GM10248 (cell line): ENCODE results near the gene AP4M1.

ENCODE experiments used
- CTCF ChIA-PET: fragments of 300-600 bp; sonication (Branson Sonifier 250); formaldehyde crosslinking; extraction: SDS; loops from one replicate; lab custom pipeline; 2021; ENCODE audit warnings: antibody characterized with exemption; lab: Yijun Ruan, JAX
- POLR2A ChIA-PET: fragments of 350-650 bp; sonication (Branson Sonifier 250); formaldehyde crosslinking; extraction: SDS; loops from one replicate; lab custom pipeline; 2020; ENCODE audit warnings: antibody characterized with exemption; lab: Yijun Ruan, JAX
- DNase-seq: peaks from one replicate; pipeline ENCODE4 v3.0.0; 2012; ENCODE audit errors: extremely low spot score
- TF ChIP-seq, protein P1 (sequence below): IDR thresholded peaks from 2 replicates; pipeline ENCODE4 v1.5.1; 2012; ENCODE audit warnings: mild to moderate bottlenecking, low read depth; ENCODE audit errors: extremely low read depth, missing control alignments, control extremely low read depth

Gene AP4M1

DNA sequence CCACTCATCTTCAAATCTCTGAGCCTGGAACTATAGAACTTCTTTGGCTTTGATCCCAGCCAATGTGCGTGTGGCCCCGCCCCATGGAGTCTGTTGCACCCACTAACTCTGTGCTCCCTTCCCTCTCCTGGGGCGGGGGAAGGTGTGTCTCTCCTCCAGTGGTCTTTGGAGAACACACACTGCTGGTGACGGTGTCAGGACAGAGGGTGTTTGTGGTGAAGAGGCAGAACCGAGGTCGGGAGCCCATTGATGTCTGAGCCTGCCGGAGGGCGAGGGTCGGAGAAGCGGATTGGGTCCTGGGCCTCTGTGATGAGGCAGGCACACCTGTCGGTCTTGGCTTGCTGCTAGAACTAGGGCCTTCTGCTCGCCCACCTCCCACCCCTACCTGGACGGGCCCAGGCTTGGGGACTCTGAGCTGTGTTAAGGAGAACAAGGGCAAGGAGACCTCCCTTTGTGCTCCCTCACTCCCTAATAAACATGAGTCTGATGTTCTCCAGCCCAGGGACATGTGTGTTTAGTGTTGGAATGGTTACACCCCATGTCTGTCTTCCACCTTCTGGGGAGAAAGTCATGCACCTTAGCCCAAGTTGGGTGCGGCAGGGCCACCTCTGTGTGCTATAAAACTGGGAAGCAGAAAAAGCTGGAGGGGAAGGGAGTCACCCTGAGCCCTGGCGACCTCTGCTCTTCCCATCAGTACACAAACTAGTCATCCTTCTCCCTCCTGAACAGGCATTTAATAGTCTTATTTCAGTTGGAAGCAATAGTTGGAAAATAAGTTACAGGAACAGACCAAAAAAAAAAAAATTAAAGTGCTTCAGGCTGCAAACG is 52.5 kb downstream of the AP4M1 start:
- ChIA-PET CTCF (interaction anchor here (1.3 to 3.9 kb wide), 2 partner anchors 14 to 22 kb away, joined by 3 to 24 read pairs; no protein-coding TSS in a partner anchor), POLR2A (no interaction called here)
- no peak for DNase-seq
- TF ChIP-seq, protein P1, sequence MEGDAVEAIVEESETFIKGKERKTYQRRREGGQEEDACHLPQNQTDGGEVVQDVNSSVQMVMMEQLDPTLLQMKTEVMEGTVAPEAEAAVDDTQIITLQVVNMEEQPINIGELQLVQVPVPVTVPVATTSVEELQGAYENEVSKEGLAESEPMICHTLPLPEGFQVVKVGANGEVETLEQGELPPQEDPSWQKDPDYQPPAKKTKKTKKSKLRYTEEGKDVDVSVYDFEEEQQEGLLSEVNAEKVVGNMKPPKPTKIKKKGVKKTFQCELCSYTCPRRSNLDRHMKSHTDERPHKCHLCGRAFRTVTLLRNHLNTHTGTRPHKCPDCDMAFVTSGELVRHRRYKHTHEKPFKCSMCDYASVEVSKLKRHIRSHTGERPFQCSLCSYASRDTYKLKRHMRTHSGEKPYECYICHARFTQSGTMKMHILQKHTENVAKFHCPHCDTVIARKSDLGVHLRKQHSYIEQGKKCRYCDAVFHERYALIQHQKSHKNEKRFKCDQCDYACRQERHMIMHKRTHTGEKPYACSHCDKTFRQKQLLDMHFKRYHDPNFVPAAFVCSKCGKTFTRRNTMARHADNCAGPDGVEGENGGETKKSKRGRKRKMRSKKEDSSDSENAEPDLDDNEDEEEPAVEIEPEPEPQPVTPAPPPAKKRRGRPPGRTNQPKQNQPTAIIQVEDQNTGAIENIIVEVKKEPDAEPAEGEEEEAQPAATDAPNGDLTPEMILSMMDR = no peak

DNA sequence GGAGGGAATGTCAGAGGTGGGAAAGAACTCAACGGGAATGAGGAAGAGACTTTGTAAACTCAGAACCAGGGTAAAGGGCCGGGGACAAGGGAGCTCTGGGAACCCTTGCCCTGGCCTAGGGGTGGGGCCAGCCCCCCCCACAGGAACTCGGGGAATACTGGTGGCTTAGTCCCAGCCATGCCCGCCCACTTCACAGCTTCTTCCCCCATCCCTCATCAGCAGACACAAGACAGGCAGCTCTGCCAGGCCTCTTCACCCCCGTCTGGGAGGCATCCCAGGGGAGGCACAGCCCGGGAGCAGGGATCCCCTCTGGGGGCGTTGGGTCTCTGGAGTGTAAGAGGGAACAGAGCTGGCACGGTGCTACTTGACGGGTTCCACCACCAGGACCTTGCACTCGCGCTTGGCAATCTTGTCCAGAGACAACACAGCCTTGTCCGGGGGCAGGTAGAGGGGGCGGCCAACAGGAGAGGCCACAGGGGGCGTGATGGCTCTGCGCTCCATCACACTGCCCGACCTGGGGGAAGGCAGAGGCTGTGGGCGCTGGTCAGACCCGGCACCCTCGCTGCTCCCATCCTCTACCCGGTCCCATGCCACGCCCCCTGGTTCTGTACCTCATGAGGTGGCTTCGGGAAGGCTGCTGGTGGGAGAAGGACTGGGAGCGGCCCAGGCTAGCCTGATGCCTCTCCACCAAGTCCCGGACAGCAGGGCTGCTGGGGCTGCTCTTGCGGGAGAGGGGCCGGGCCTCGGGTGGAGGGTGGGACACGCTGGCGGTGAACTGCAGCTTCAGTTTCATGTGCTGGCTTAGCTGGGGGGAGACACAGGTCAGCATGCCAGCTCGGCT is 53.4 kb downstream of the AP4M1 start:
- TF ChIP-seq, protein P1 = no peak
- POLR2A ChIA-PET = no interaction called here
- CTCF ChIA-PET = interaction anchor here (0.9 to 3.9 kb wide), 3 partner anchors 20 to 35 kb away, joined by 3 to 24 read pairs (median 3); no protein-coding TSS in a partner anchor
- no peak for DNase-seq

DNA sequence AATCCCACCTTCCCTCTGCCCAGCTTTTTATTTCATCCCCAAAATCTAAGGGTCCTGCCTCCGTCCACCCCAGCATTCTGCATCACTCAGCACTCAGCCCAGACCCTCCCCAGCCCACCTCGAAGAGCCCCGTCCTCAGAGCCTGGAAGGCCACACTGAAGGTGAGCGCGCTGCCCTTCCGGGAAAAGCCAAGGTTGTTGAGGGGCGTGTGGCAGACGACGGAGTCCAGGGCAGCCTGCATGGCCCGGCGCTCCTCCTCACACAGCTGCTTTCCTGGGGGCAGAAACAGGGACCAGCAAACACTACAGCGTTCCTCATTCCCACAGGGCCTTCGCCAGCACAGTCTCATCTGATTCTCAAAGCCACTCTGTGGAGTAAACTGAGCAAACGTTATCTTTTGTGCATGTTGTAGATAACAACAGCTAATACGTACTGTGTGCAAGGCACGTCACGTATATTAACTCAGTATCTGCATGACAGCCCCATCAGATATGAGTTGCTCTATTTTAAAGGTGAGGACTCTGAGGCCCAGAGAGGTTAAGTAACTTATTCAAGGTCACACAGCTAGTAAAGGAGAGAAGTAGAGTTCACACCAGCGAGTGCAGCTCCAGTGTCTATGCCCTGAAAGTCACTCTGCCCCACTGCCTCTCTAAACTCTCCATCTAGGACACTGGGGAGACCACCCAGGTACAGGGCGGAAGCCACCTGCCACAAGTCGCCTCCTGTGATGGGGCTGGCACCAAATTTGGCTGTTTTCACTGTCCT is 54.3 kb downstream of the AP4M1 start:
- ChIA-PET CTCF (interaction anchor here (0.9 to 3.9 kb wide), 5 partner anchors 10 to 64 kb away, joined by 3 to 24 read pairs (median 3); partner anchors contain the start of gene PVRIG), POLR2A (no interaction called here)
- TF ChIP-seq, protein P1 = no peak
- DNase-seq = no peak

DNA sequence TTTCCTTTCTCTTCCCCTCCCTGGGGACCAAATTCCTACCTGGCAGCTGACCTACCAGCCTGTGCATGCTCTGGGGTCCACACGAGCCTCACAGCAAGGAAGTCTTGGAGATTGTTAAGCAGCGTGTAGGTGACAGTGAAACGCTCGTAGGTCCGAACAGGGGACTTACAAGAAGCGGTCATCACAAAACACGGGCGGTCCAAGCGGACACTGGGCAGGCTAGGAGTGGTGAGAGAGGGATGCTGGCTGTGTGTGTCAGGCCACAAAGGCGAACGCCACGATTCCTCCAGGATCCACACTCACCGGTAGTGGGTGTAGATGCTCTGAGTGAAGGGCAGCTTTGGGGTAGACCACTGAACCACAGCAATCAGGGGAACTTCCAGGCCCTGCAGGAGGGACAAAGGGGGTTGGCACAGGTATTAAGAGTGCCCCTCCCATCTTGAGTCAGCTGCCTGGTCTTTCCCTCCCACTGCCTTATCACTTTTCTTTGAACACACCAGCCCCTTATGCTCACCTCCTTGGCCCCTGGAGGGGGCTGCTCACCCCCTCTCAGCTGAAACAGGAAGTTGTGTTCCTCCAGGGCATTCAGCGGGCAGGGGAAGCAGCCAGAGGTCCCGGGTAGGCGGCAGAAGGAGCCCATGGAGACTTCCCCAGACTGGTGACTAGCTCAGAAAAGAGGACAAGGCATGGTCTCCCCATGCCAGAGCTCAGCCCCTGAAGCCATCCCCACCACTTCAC is 55.1 kb downstream of the AP4M1 start:
- DNase-seq = peak; percentile 28
- POLR2A ChIA-PET = interaction anchor here (0.8 kb wide), 1 partner anchor 8 kb away, joined by 3 read pairs; the partner anchor contains the start of gene LAMTOR4
- CTCF ChIA-PET = interaction anchor here (0.8 to 3.9 kb wide), 8 partner anchors 10 to 252 kb away, joined by 3 to 24 read pairs (median 3); partner anchors contain the start of genes GAL3ST4 and PVRIG
- TF ChIP-seq, protein P1 = no peak

DNA sequence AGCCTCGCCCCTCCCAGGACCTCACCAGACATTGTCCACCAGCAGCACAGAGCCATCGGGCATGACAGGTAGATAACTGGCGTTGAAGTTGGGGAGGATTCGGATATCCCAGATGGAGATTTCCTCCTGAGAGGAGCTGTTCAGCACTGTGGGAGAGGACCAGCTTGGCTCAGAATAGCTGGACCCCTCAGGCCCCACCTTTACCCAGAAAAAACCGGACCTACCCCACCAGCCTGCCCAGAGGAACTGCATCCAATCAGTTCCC is 55.6 kb downstream of the AP4M1 start:
- POLR2A ChIA-PET = interaction anchor here (0.5 to 0.8 kb wide), 2 partner anchors 8 to 734 kb away, joined by 3 to 4 read pairs; partner anchors contain the start of gene LAMTOR4
- CTCF ChIA-PET = interaction anchor here (0.8 to 3.9 kb wide), 8 partner anchors 9 to 251 kb away, joined by 3 to 24 read pairs (median 3); partner anchors contain the start of gene GAL3ST4
- TF ChIP-seq, protein P1 = no peak
- DNase-seq = no peak
